ENCODE results near the gene DOCK1.

DNA sequence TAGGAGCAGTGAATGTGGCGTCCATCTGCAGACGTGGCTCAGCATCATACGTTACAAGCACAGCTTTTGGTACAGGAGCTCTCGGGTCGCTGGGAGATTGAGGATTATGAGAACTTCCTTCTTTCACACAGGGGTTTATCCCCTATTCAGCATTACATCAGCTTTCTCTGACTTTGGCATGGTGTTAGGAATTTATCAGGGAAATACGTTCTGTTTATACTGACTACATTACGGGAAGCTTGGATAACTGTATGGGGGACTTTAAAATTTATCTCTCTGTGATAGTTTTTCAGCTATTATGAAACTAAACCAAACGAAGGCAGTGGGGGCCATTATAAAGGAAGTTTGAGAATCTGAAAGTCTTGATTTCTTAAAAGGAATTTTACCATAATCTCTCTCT, 401.3 kb downstream of the DOCK1 start:
- TF ChIP-seq CTCF (IDR thresholded peaks at IDR 0.05; ENCODE audit: poor library complexity, severe bottlenecking), result no peak
- TF ChIP-seq EP300 (conservative IDR thresholded peaks at IDR 0.05; ENCODE audit: poor library complexity, severe bottlenecking), result no peak

Data from neural cell (in vitro differentiated cells).